Fibroblast of villous mesenchyme (primary cell): Measurements from ENCODE around the gene SECTM1. TPM values are rescaled to one million over a fixed set of nuclear protein-coding genes. Genes with fewer than 3 reads are reported as not detected.

Source experiments
- DNase-seq: peaks from one replicate; pipeline ENCODE4 v3.0.0-alpha.2; 2010; ENCODE audit warnings: low read depth
- H3K4me3 ChIP-seq: 2 replicates; pipeline ENCODE4 v1.5.1; 2011; ENCODE audit warnings: low read depth, mild to moderate bottlenecking, low read length
- CTCF ChIP-seq: IDR thresholded peaks from 2 replicates; pipeline ENCODE4 v1.5.1; 2012; ENCODE audit warnings: low read depth, mild to moderate bottlenecking, low read length; ENCODE audit not compliant: insufficient read depth
- total RNA-seq: library from RNA; depleted of rRNA; stranded (reverse); fragments of >200 nt; gene quantifications from 2 replicates; pipeline ENCODE4 v1.2.3, GENCODE V29; 2012

The SECTM1 gene
- total RNA-seq, 1 donor = 24.2 TPM

GRCh38 chr17:82297280-82297713, 36.3 kb downstream of the SECTM1 start:
- no peak for TF ChIP-seq CTCF
- DNase-seq = peak; percentile 97
- peak overlapping the region; percentile 48 for H3K4me3 ChIP-seq

DNA sequence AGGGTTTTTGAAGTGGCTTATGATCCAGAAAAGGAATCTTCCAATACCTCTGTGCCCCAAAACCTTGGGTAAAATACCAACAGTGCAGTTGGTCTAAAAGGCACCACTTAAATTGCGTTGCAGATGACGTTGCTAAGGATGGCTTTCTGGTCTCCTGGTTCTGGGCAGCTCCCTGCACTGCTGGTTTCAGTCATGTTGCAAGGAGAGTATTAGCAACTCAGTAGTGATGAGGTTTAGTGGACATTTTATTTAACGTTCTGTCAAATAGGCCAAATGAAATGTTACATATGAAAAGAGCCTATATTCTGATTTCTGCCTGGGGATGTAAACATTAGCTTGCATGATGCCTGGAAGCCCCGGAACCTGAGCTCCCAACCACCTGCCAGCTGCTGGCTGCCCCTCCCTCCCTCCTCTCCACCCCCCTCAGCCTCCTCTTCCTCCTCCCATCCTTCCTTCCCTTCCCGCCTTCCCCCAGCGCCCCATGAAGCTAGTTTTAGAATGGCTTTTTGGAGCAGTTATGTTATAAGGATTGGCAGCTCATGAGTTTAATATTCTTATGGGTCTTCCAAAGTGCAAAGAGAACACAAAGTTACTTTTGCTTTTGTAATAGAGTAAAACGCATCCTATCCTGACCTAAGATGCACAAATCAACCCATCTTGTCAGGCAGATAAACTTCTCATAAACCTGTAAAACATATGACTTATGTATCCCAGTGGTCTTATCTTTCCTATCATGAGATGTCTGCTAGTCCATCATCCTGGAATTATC, 36.9 kb downstream of the SECTM1 start:
- peak overlapping the region; percentile 48 for H3K4me3 ChIP-seq
- TF ChIP-seq CTCF = no peak
- DNase-seq = peak; percentile 79

- no peak overlapping the region for H3K4me3 ChIP-seq
- no peak for DNase-seq
- no peak for TF ChIP-seq CTCF
Measured at GRCh38 chr17:82295472-82295814, 38.1 kb downstream of the SECTM1 start.

- peak overlapping the region; percentile 32 for H3K4me3 ChIP-seq
- DNase-seq = no peak
- no peak for TF ChIP-seq CTCF
Measured at GRCh38 chr17:82294064-82294773, 39.3 kb downstream of the SECTM1 start.

- no peak for TF ChIP-seq CTCF
- DNase-seq = peak; percentile 99
- H3K4me3 ChIP-seq = peak overlapping the region; percentile 78
Measured at GRCh38 chr17:82292251-82293154, 41.1 kb downstream of the SECTM1 start.

DNA sequence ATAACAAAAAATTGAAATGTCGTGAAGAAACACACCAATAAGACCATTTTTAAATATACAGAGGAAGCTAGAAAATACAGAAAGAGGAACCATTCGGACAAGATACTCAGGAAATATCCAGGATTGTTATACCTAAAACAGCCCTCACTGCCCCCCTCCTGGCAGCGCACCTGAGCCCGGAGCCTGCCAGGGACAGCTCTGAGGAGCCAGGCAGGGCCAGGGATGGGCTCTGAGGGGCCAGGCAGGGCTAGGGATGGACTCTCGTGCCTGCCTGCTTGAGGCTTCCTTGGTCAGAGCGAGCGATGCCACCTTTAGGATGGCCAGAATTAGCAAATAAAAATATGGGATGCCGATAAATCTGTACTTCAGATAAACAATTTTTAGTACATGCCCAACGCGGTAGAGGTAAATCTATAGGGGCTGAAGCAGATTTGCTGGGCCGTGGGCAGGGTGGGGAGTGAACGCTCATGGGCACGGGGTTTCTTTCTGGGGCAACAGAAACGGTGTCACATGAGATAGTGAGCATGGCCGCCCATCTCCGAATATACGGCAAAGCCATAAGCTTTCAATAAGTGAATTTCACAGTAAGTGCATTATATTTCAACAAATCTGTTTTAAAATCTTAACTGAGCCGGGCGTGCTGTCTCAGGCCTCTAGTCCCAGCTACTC, 41.9 kb downstream of the SECTM1 start:
- DNase-seq = no peak
- H3K4me3 ChIP-seq = peak overlapping the region; percentile 78
- no peak for TF ChIP-seq CTCF
